DND-41 (cell line): ENCODE data around the gene ARSB.

Source experiments
- CTCF ChIP-seq: IDR thresholded peaks from 2 replicates; pipeline ENCODE4 v1.5.1; 2012; ENCODE audit warnings: borderline replicate concordance, low read length, moderate library complexity, mild to moderate bottlenecking; ENCODE audit not compliant: poor library complexity, severe bottlenecking; ENCODE audit errors: extremely low read depth
- EZH2 ChIP-seq: IDR thresholded peaks from 3 replicates; pipeline ENCODE4 v1.6.1; 2012; ENCODE audit warnings: borderline replicate concordance, low read depth, mild to moderate bottlenecking, moderate library complexity, low read length, inconsistent platforms; ENCODE audit not compliant: severe bottlenecking

GRCh38 chr5:79007872-79008271, 22.8 kb upstream of the ARSB start:
- no peak for TF ChIP-seq CTCF
- no peak for TF ChIP-seq EZH2
